Activated B cell treated with CpG ODN at 0.5 μM for 24 hours (primary cell): ENCODE results near the gene TMEM258. TPM values are rescaled to one million over a fixed set of nuclear protein-coding genes. Genes with fewer than 3 reads are reported as not detected.
A peak's percentile ranks its signal among the peaks of the same experiment; 100 is the strongest.

Experiments used
- ATAC-seq: fragments of 200-7000 bp; cut with Tn5 transposase; one replicate; pipeline ENCODE4 v1.10.0; 2021; ENCODE audit warnings: low read depth, mild to moderate bottlenecking, moderate library complexity
- CTCF ChIA-PET: fragments of 350-600 bp; sonication (Branson Sonifier 250); formaldehyde crosslinking; loops from one replicate; lab custom pipeline; 2021; ENCODE audit warnings: antibody characterized with exemption; lab: Charles Lee
- POLR2A ChIA-PET: fragments of 350-600 bp; sonication (Branson Sonifier 250); formaldehyde crosslinking; loops from one replicate; lab custom pipeline; 2021; ENCODE audit warnings: antibody characterized with exemption; lab: Charles Lee
- DNase-seq: peaks from one replicate; pipeline ENCODE4 v3.0.0; 2022
- H3K27ac Mint-ChIP-seq: one replicate; pipeline ENCODE4 v1.8.0; 2020; ENCODE audit warnings: mixed read lengths
- H3K27me3 Mint-ChIP-seq: one replicate; pipeline ENCODE4 v1.8.0; 2021; ENCODE audit warnings: mixed read lengths
- H3K36me3 Mint-ChIP-seq: one replicate; pipeline ENCODE4 v1.8.0; 2021; ENCODE audit warnings: low read depth, mixed read lengths
- H3K4me1 Mint-ChIP-seq: one replicate; pipeline ENCODE4 v1.8.0; 2021; ENCODE audit warnings: mixed read lengths
- H3K4me3 Mint-ChIP-seq: one replicate; pipeline ENCODE4 v1.8.0; 2020; ENCODE audit warnings: mild to moderate bottlenecking, mixed read lengths
- H3K9me3 Mint-ChIP-seq: one replicate; pipeline ENCODE4 v1.8.0; 2020; ENCODE audit warnings: mixed read lengths
- intact Hi-C: fragments of 100-400 bp; cut with micrococcal nuclease; formaldehyde crosslinking; loops from one replicate; pipeline ENCODE4 v1.15.1; 2024
- total RNA-seq: library from RNA; stranded (reverse); gene quantifications from 2 replicates; pipeline ENCODE4 v1.2.3, GENCODE V29; 2022
- TF ChIP-seq, protein P1 (sequence below): fragments of 200-600 bp; IDR thresholded peaks from one replicate; pipeline ENCODE4 v1.8.0; 2022; ENCODE audit warnings: antibody characterized with exemption, mild to moderate bottlenecking

The TMEM258 gene
- total RNA-seq, 1 donor from 2014 or later = 87.4 TPM

GRCh38 chr11:61787928-61788491 is 4.4 kb downstream of the TMEM258 start:
- H3K4me3 Mint-ChIP-seq = no peak overlapping the region

DNA sequence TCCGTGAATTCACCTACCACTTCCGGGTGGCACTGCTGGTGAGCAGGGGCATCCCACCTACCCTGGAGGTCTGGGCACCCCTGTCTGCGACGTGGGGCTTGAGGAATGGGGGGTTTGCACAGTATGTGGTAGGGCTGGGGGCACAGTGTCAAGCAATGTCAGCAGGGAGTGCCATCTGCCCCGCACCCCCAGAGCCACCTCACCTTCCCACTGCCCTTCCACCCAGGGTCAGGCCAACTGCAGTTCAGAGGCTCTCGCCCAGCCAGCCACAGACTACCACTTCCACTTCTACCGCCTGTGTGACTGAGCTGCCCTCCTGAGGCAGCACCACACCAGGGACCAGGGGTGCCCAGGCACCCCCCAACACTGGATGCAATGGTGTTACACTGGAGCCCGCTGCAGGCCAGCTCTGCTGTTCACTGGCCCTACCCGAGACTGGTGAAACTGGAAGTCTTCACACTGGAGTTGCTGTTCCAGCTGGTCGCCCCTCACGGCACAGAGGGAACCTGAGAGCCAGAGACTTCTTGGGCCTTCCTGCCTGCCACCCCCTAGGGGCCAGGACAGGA is 6.5 kb downstream of the TMEM258 start:
- Mint-ChIP-seq H3K27ac (no peak overlapping the region), H3K27me3 (no peaks in the 10 kb centered on the region), H3K36me3 (peaks cover 59% of the 10 kb centered on the region), H3K9me3 (no peaks in the 10 kb centered on the region), H3K4me3 (no peak overlapping the region), H3K4me1 (peaks cover 15% of the 10 kb centered on the region)
- ChIA-PET CTCF (interaction anchor here (0.6 kb wide), 1 partner anchor 30 kb away, joined by 4 read pairs; no protein-coding TSS in a partner anchor), POLR2A (no interaction called here)
- intact Hi-C loops = no loop called here
- ATAC-seq (peak; percentile 49), DNase-seq (no peak)
- TF ChIP-seq, protein P1, sequence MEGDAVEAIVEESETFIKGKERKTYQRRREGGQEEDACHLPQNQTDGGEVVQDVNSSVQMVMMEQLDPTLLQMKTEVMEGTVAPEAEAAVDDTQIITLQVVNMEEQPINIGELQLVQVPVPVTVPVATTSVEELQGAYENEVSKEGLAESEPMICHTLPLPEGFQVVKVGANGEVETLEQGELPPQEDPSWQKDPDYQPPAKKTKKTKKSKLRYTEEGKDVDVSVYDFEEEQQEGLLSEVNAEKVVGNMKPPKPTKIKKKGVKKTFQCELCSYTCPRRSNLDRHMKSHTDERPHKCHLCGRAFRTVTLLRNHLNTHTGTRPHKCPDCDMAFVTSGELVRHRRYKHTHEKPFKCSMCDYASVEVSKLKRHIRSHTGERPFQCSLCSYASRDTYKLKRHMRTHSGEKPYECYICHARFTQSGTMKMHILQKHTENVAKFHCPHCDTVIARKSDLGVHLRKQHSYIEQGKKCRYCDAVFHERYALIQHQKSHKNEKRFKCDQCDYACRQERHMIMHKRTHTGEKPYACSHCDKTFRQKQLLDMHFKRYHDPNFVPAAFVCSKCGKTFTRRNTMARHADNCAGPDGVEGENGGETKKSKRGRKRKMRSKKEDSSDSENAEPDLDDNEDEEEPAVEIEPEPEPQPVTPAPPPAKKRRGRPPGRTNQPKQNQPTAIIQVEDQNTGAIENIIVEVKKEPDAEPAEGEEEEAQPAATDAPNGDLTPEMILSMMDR = no peak

More at GRCh38 chr11:61787928-61788491, 4.4 kb downstream of the TMEM258 start:
- Mint-ChIP-seq H3K4me1 (peaks cover 25% of the 10 kb centered on the region), H3K36me3 (peaks cover 69% of the 10 kb centered on the region), H3K27me3 (no peaks in the 10 kb centered on the region), H3K27ac (no peak overlapping the region), H3K9me3 (no peaks in the 10 kb centered on the region)
- ChIA-PET POLR2A (interaction anchor here (0.6 to 1.0 kb wide), 2 partner anchors 177 to 324 kb away, joined by 3 read pairs; no protein-coding TSS in a partner anchor), CTCF (interaction anchor here (0.9 to 2.8 kb wide), 4 partner anchors 9 to 321 kb away, joined by 3 to 17 read pairs (median 4); no protein-coding TSS in a partner anchor)
- DNase-seq (no peak), ATAC-seq (no peak)
- intact Hi-C loops = no loop called here
- TF ChIP-seq, protein P1 = no peak

- DNase-seq (no peak), ATAC-seq (no peak)
- Mint-ChIP-seq H3K27me3 (no peaks in the 10 kb centered on the region), H3K4me1 (peaks cover 15% of the 10 kb centered on the region), H3K36me3 (peaks cover 48% of the 10 kb centered on the region), H3K4me3 (no peak overlapping the region), H3K9me3 (no peaks in the 10 kb centered on the region), H3K27ac (no peak overlapping the region)
- intact Hi-C loops = no loop called here
- POLR2A ChIA-PET = no interaction called here
- CTCF ChIA-PET = no interaction called here
- TF ChIP-seq, protein P1 = no peak
These were observed 7.9 kb downstream of the TMEM258 start for GRCh38 chr11:61784506-61784805.

DNA sequence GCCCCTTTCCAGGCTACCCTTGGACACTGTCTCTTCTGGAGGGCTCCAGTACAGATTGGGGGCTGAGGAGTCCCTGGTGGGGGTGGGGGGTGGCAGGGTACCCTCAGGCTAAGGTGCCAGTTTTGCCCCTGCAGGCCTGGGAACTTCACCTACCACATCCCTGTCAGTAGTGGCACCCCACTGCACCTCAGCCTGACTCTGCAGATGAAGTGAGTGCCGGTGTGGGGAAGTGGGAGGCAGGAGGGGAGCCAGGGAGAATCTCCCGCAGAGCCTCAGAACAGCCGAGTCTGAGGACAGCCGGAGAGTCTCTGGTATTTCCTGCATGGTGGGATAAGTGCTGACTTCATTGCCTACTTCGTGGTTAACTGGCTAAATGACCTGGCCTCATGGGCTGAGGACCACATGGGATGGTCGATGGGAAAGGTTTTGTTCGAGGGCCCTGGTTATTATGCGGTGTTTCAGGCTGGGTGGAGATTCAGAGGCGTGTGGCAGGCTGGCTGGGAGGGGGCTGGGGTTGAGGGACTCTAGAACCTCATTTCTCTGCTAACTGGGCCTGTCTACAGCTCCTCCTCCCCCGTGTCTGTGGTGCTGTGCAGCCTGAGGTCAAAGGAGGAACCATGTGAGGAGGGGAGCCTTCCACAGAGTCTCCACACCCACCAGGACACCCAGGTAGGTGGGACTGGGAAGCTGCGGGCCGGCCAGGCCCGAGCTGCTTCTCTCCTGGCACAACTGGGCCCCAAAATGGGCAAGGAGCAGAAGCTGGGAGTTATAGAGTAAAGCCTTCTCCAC is 8.5 kb downstream of the TMEM258 start:
- Mint-ChIP-seq H3K4me3 (no peak overlapping the region), H3K9me3 (no peaks in the 10 kb centered on the region), H3K36me3 (peaks cover 44% of the 10 kb centered on the region), H3K27me3 (no peaks in the 10 kb centered on the region), H3K27ac (no peak overlapping the region), H3K4me1 (peaks cover 15% of the 10 kb centered on the region)
- POLR2A ChIA-PET = no interaction called here
- DNase-seq (no peak), ATAC-seq (no peak)
- intact Hi-C loops = no loop called here
- TF ChIP-seq, protein P1 = no peak
- CTCF ChIA-PET = no interaction called here

DNA sequence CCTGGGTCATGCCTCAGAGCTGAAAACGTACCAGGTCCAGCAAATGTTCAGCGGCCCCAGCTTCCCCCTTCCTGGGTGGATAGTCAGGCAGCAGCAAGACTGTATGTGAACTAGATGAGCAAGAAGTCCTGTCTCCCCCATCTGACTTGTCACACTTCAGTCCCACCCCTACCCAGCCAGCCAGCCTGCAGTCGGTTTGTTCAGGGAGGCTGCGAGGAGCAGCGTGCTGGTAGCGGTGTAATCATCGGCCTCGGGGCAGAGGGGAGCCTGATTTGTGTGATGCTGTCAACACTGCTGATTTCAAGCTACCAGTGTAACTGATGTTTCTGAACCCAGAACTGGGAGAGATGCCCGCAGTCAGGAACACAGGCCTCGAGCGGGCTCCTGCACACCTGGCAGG is 9.6 kb downstream of the TMEM258 start:
- intact Hi-C loops = no loop called here
- ATAC-seq (no peak), DNase-seq (no peak)
- POLR2A ChIA-PET = no interaction called here
- no peaks in the 10 kb centered on the region for H3K27me3 Mint-ChIP-seq
- H3K27ac Mint-ChIP-seq = no peak overlapping the region
- H3K4me3 Mint-ChIP-seq = no peak overlapping the region
- H3K9me3 Mint-ChIP-seq = no peaks in the 10 kb centered on the region
- CTCF ChIA-PET = interaction anchor here (1.5 kb wide), 1 partner anchor 14 kb away, joined by 4 read pairs; no protein-coding TSS in a partner anchor
- TF ChIP-seq, protein P1 = no peak
- H3K4me1 Mint-ChIP-seq = peaks cover 19% of the 10 kb centered on the region
- H3K36me3 Mint-ChIP-seq = peaks cover 36% of the 10 kb centered on the region
